Measurements from ENCODE around the gene MYO18B. TPM values are rescaled to one million over a fixed set of nuclear protein-coding genes. Genes with fewer than 3 reads are reported as not detected.

Gene MYO18B
- total RNA-seq, 1 donor from 2014 or later = 0.07 TPM

DNA sequence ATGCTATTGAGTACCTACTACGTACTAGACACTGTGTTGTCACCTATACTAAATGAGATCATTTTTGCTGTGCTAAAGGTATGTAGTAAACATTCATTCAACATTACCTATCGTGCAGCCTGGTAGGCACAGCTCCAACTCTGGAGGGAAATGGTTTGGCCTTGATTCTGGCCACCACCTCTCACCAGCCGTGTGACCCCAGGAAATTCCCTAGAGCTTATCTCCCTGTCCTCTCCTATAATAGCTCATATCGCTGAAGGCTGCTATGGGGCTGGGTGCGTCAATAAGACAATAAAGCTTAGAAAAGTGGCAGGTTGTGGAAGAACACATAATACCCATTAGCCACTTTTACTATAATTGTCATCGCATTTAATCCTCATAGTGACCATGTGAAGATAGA is 107.5 kb downstream of the MYO18B start:
- Mint-ChIP-seq H3K36me3 (ENCODE audit: low read depth, unreplicated experiment) (no peaks in the 10 kb centered on the region), H3K4me3 (ENCODE audit: unreplicated experiment) (no peak overlapping the region), H3K4me1 (ENCODE audit: low read depth, unreplicated experiment) (peaks cover 2% of the 10 kb centered on the region), H3K27me3 (ENCODE audit: low read depth, unreplicated experiment) (peaks cover 16% of the 10 kb centered on the region), H3K9me3 (ENCODE audit: unreplicated experiment) (peaks cover 2% of the 10 kb centered on the region), H3K27ac (ENCODE audit: unreplicated experiment) (no peak overlapping the region)
- no peak for TF ChIP-seq EZH2 (IDR thresholded peaks at IDR 0.05; ENCODE audit: insufficient read depth, low read length)
- Histone ChIP-seq H3K4me1 (ENCODE audit: insufficient read depth, low read length) (no peaks in the 10 kb centered on the region), H3K4me3 (ENCODE audit: insufficient read depth, low read depth, low read length) (no peak overlapping the region), H3K4me2 (ENCODE audit: low read length) (no peak overlapping the region), H4K20me1 (ENCODE audit: insufficient read depth, low read length) (no peaks in the 10 kb centered on the region), H2AFZ (ENCODE audit: low read depth, low read length) (no peak overlapping the region), H3K27ac (ENCODE audit: low read depth, low read length) (no peak overlapping the region), H3K9me3 (ENCODE audit: insufficient read depth, low read depth, low read length) (no peaks in the 10 kb centered on the region), H3K79me2 (ENCODE audit: insufficient read depth, low read length) (no peaks in the 10 kb centered on the region), H3K36me3 (ENCODE audit: insufficient read depth, low read length) (no peaks in the 10 kb centered on the region), H3K27me3 (ENCODE audit: insufficient read depth, low read length) (no peaks in the 10 kb centered on the region), H3K9ac (ENCODE audit: low read length) (no peak overlapping the region)
- no peak for FAIRE-seq
- no peak for DNase-seq (ENCODE audit: low read depth)

- Histone ChIP-seq H3K9ac (ENCODE audit: low read length) (no peak overlapping the region), H3K79me2 (ENCODE audit: insufficient read depth, low read length) (no peaks in the 10 kb centered on the region), H2AFZ (ENCODE audit: low read depth, low read length) (no peak overlapping the region), H3K4me2 (ENCODE audit: low read length) (no peak overlapping the region), H4K20me1 (ENCODE audit: insufficient read depth, low read length) (no peaks in the 10 kb centered on the region), H3K4me1 (ENCODE audit: insufficient read depth, low read length) (no peaks in the 10 kb centered on the region), H3K27ac (ENCODE audit: low read depth, low read length) (no peak overlapping the region), H3K27me3 (ENCODE audit: insufficient read depth, low read length) (no peaks in the 10 kb centered on the region), H3K36me3 (ENCODE audit: insufficient read depth, low read length) (no peaks in the 10 kb centered on the region), H3K9me3 (ENCODE audit: insufficient read depth, low read depth, low read length) (no peaks in the 10 kb centered on the region), H3K4me3 (ENCODE audit: insufficient read depth, low read depth, low read length) (no peak overlapping the region)
- Mint-ChIP-seq H3K27me3 (ENCODE audit: low read depth, unreplicated experiment) (peaks cover 17% of the 10 kb centered on the region), H3K4me3 (ENCODE audit: unreplicated experiment) (no peak overlapping the region), H3K4me1 (ENCODE audit: low read depth, unreplicated experiment) (peaks cover 2% of the 10 kb centered on the region), H3K9me3 (ENCODE audit: unreplicated experiment) (peaks cover 7% of the 10 kb centered on the region), H3K36me3 (ENCODE audit: low read depth, unreplicated experiment) (no peaks in the 10 kb centered on the region), H3K27ac (ENCODE audit: unreplicated experiment) (no peak overlapping the region)
- no peak for DNase-seq (ENCODE audit: low read depth)
- TF ChIP-seq EZH2 (IDR thresholded peaks at IDR 0.05; ENCODE audit: insufficient read depth, low read length) = no peak
- TF ChIP-seq, protein P1, sequence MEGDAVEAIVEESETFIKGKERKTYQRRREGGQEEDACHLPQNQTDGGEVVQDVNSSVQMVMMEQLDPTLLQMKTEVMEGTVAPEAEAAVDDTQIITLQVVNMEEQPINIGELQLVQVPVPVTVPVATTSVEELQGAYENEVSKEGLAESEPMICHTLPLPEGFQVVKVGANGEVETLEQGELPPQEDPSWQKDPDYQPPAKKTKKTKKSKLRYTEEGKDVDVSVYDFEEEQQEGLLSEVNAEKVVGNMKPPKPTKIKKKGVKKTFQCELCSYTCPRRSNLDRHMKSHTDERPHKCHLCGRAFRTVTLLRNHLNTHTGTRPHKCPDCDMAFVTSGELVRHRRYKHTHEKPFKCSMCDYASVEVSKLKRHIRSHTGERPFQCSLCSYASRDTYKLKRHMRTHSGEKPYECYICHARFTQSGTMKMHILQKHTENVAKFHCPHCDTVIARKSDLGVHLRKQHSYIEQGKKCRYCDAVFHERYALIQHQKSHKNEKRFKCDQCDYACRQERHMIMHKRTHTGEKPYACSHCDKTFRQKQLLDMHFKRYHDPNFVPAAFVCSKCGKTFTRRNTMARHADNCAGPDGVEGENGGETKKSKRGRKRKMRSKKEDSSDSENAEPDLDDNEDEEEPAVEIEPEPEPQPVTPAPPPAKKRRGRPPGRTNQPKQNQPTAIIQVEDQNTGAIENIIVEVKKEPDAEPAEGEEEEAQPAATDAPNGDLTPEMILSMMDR (IDR thresholded peaks at IDR 0.05; ENCODE audit: insufficient read depth, low read depth, low read length) = no peak
- no peak for FAIRE-seq
Measured at GRCh38 chr22:25852223-25852622, 110.2 kb downstream of the MYO18B start.

- FAIRE-seq = no peak
- peaks cover 2% of the 10 kb centered on the region for H3K4me1 Mint-ChIP-seq (ENCODE audit: low read depth, unreplicated experiment)
- no peaks in the 10 kb centered on the region for H3K36me3 ChIP-seq (ENCODE audit: insufficient read depth, low read length)
Measured at GRCh38 chr22:25853078-25853477, 111.1 kb downstream of the MYO18B start.

More at GRCh38 chr22:25853078-25853477, 111.1 kb downstream of the MYO18B start:
- Mint-ChIP-seq H3K36me3 (ENCODE audit: low read depth, unreplicated experiment) (no peaks in the 10 kb centered on the region), H3K4me3 (ENCODE audit: unreplicated experiment) (no peak overlapping the region), H3K27me3 (ENCODE audit: low read depth, unreplicated experiment) (peaks cover 19% of the 10 kb centered on the region), H3K27ac (ENCODE audit: unreplicated experiment) (no peak overlapping the region), H3K9me3 (ENCODE audit: unreplicated experiment) (peaks cover 7% of the 10 kb centered on the region)
- Histone ChIP-seq H3K27me3 (ENCODE audit: insufficient read depth, low read length) (no peaks in the 10 kb centered on the region), H3K4me1 (ENCODE audit: insufficient read depth, low read length) (no peaks in the 10 kb centered on the region), H3K27ac (ENCODE audit: low read depth, low read length) (no peak overlapping the region), H3K4me2 (ENCODE audit: low read length) (no peak overlapping the region), H3K9ac (ENCODE audit: low read length) (no peak overlapping the region), H3K4me3 (ENCODE audit: insufficient read depth, low read depth, low read length) (no peak overlapping the region), H4K20me1 (ENCODE audit: insufficient read depth, low read length) (no peaks in the 10 kb centered on the region), H2AFZ (ENCODE audit: low read depth, low read length) (no peak overlapping the region), H3K79me2 (ENCODE audit: insufficient read depth, low read length) (no peaks in the 10 kb centered on the region), H3K9me3 (ENCODE audit: insufficient read depth, low read depth, low read length) (no peaks in the 10 kb centered on the region)
- no peak for DNase-seq (ENCODE audit: low read depth)
- TF ChIP-seq, protein P1 (IDR thresholded peaks at IDR 0.05; ENCODE audit: insufficient read depth, low read depth, low read length) = no peak
- TF ChIP-seq EZH2 (IDR thresholded peaks at IDR 0.05; ENCODE audit: insufficient read depth, low read length) = no peak

Data from astrocyte (in vitro differentiated cells and primary cell).